ENCODE measurements around the gene JKAMP.

The JKAMP gene

DNA sequence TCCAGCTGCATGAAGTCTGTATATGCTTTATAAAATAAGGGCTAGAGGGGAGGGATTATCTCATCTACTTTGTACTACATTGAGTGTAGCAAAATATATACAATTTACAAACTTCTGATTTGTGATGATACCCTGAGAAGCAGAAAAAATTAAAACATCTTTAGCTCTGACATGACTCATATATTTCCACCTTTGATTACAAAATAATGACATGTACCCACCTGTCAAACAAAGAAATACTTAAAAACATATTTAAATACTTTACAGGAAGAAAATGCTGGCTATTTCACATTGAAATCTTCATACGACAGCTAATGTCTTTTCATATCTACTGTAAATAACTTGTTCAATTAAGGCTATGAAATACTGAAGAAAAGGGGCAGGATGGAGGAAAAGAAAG lies 22.4 kb upstream of the JKAMP start:
- no peak overlapping the region for H3K4me3 ChIP-seq (ENCODE audit: low read length)
- no peak overlapping the region for H3K9ac ChIP-seq (ENCODE audit: low read length)
- no peaks in the 10 kb centered on the region for H3K9me3 ChIP-seq (ENCODE audit: insufficient read depth, low read length)
- H3K4me2 ChIP-seq (ENCODE audit: low read length), result no peak overlapping the region
- H4K20me1 ChIP-seq (ENCODE audit: insufficient read depth, low read length), result no peaks in the 10 kb centered on the region
- no peak overlapping the region for H2AFZ ChIP-seq (ENCODE audit: low read depth, low read length)
- H3K27ac ChIP-seq (ENCODE audit: low read length), result no peak overlapping the region
- TF ChIP-seq, protein P1, sequence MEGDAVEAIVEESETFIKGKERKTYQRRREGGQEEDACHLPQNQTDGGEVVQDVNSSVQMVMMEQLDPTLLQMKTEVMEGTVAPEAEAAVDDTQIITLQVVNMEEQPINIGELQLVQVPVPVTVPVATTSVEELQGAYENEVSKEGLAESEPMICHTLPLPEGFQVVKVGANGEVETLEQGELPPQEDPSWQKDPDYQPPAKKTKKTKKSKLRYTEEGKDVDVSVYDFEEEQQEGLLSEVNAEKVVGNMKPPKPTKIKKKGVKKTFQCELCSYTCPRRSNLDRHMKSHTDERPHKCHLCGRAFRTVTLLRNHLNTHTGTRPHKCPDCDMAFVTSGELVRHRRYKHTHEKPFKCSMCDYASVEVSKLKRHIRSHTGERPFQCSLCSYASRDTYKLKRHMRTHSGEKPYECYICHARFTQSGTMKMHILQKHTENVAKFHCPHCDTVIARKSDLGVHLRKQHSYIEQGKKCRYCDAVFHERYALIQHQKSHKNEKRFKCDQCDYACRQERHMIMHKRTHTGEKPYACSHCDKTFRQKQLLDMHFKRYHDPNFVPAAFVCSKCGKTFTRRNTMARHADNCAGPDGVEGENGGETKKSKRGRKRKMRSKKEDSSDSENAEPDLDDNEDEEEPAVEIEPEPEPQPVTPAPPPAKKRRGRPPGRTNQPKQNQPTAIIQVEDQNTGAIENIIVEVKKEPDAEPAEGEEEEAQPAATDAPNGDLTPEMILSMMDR (IDR thresholded peaks at IDR 0.05; ENCODE audit: low read depth, low read length), result no peak
- TF ChIP-seq EZH2phosphoT487 (IDR thresholded peaks at IDR 0.05; ENCODE audit: low read depth), result no peak
- H3K4me1 ChIP-seq (ENCODE audit: low read length), result no peaks in the 10 kb centered on the region
- peaks cover 38% of the 10 kb centered on the region for H3K36me3 ChIP-seq (replicated peaks; ENCODE audit: low read depth, low read length)
- no peaks in the 10 kb centered on the region for H3K27me3 ChIP-seq (ENCODE audit: low read depth, low read length)
- H3K79me2 ChIP-seq (ENCODE audit: low read length), result no peaks in the 10 kb centered on the region

DNA sequence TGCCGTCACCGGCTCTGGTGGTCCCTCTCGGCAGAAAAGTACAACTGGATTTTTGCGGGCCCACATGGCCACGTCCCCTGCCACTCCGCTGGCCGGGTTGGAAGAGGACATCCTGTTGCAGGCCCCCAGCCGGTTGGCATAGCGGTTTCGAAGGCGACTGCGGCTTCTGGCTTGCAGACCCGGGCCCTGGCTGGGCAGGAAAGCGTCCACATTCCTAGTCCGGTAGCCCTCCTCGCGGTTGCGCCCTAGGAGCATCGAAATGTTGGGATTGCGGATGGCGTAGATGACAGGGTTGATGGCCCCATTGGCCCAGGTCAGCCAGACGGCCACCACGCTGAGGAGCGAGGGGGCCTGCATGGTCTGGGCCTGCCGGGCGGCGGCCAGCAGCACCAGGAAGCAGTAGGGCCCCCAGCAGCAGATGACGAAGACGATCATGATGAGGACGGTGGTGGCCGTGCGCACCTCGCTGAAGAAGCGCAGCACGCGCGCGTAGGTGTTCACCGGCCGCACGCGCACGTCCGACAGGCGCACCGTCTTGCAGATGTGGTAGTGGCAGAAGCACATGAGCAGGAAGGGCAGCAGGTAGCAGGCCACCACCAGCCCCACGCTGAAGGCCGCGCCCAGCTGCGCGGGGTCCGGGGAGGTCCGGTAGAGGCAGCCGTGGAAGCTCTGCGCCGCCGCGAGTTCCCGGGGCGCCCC lies 20.4 kb upstream of the JKAMP start:
- H4K20me1 ChIP-seq (ENCODE audit: insufficient read depth, low read length), result no peaks in the 10 kb centered on the region
- no peak overlapping the region for H3K9ac ChIP-seq (ENCODE audit: low read length)
- H3K4me1 ChIP-seq (ENCODE audit: low read length), result no peaks in the 10 kb centered on the region
- TF ChIP-seq, protein P1 (IDR thresholded peaks at IDR 0.05; ENCODE audit: low read depth, low read length), result no peak
- TF ChIP-seq EZH2phosphoT487 (IDR thresholded peaks at IDR 0.05; ENCODE audit: low read depth), result no peak
- H3K9me3 ChIP-seq (ENCODE audit: insufficient read depth, low read length), result no peaks in the 10 kb centered on the region
- no peak overlapping the region for H2AFZ ChIP-seq (ENCODE audit: low read depth, low read length)
- no peak overlapping the region for H3K27ac ChIP-seq (ENCODE audit: low read length)
- no peak overlapping the region for H3K4me3 ChIP-seq (ENCODE audit: low read length)
- H3K27me3 ChIP-seq (ENCODE audit: low read depth, low read length), result no peaks in the 10 kb centered on the region
- H3K79me2 ChIP-seq (ENCODE audit: low read length), result no peaks in the 10 kb centered on the region
- no peak overlapping the region for H3K4me2 ChIP-seq (ENCODE audit: low read length)
- H3K36me3 ChIP-seq (replicated peaks; ENCODE audit: low read depth, low read length), result peaks cover 22% of the 10 kb centered on the region

DNA sequence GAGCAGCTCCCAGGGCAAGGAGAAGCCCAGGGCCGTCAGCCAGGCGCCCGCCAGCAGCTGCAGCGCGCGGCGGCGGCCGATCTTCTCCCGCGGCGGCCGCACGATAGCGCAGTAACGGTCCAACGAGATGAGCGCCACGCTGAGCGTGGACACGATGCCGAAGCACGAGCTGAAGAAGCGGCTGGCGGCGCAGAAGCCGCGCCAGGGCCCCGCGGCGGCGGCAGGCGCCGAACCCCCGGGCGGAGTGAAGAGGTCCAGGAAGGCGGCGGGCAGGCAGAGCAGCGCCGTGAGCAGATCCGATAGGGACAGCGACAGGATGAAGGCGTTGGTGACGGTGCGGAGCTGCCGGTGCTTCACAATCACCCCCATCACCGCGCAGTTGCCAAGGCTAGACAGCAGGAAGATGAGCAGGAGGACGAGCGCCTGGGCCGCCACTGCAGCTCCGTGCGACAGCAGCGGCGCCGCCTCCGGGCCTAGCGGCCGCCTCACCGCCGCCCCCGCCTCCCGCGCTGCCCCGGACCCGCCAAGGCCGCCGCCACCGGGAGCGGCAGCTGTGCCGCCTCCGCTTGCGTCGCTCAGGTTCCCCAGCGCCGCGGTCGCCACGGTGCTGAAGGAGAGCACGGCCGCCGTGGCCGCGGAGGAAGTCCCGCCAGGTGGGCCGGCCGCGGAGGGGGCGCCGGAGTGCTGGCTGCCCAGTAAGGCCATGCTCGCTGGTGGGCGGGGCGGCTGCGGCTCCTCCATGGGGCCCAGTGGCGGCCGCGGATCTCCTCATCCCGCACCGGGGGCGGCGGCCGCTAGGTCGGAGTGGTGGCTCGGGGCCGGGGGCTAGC lies 19.6 kb upstream of the JKAMP start:
- Histone ChIP-seq H3K9me3 (ENCODE audit: insufficient read depth, low read length) (no peaks in the 10 kb centered on the region), H4K20me1 (ENCODE audit: insufficient read depth, low read length) (no peaks in the 10 kb centered on the region), H3K4me3 (ENCODE audit: low read length) (peak overlapping the region; percentile 52; the same call in 1 of the 2 replicates), H3K36me3 (replicated peaks; ENCODE audit: low read depth, low read length) (peaks cover 22% of the 10 kb centered on the region), H2AFZ (ENCODE audit: low read depth, low read length) (no peak overlapping the region), H3K27me3 (ENCODE audit: low read depth, low read length) (no peaks in the 10 kb centered on the region), H3K4me2 (ENCODE audit: low read length) (0 out of 2 replicates have a peak overlapping the region, but pooled peaks have one; percentile 19), H3K27ac (ENCODE audit: low read length) (no peak overlapping the region), H3K79me2 (ENCODE audit: low read length) (no peaks in the 10 kb centered on the region), H3K9ac (ENCODE audit: low read length) (no peak overlapping the region), H3K4me1 (ENCODE audit: low read length) (no peaks in the 10 kb centered on the region)
- TF ChIP-seq, protein P1 (IDR thresholded peaks at IDR 0.05; ENCODE audit: low read depth, low read length), result no peak
- TF ChIP-seq EZH2phosphoT487 (IDR thresholded peaks at IDR 0.05; ENCODE audit: low read depth), result no peak
